Activated CD8-positive, alpha-beta memory T cell treated with anti-CD3 and anti-CD28 coated beads for 4 hours (primary cell): ENCODE measurements around the gene C19orf85.

ENCODE experiments used
- DNase-seq, 2 donors: peaks; one replicate each; pipeline ENCODE4 v3.0.0-alpha.2; 2020; ENCODE audit warnings: low read depth in 2 of 2

Gene C19orf85

DNA sequence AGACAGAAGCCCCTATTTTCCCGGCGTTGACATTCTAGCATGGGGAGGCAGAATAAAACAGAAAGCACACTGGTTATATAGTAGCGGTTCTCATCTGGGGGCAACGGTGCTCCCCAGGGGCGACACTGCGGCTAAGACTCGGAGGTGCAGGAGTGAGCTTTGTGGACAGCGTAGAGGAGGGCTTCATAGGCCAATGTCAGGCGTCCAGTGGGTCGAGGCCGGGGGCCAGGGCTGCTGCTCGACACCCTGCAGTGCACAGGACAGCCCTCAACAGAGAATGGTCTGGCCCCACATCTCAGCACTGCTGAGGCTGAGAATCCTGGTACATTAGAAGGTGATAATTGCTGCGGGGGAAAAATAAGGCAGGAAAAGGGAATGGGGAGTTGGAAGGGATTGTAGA lies 13.4 kb upstream of the C19orf85 start:
- no peak for DNase-seq

DNA sequence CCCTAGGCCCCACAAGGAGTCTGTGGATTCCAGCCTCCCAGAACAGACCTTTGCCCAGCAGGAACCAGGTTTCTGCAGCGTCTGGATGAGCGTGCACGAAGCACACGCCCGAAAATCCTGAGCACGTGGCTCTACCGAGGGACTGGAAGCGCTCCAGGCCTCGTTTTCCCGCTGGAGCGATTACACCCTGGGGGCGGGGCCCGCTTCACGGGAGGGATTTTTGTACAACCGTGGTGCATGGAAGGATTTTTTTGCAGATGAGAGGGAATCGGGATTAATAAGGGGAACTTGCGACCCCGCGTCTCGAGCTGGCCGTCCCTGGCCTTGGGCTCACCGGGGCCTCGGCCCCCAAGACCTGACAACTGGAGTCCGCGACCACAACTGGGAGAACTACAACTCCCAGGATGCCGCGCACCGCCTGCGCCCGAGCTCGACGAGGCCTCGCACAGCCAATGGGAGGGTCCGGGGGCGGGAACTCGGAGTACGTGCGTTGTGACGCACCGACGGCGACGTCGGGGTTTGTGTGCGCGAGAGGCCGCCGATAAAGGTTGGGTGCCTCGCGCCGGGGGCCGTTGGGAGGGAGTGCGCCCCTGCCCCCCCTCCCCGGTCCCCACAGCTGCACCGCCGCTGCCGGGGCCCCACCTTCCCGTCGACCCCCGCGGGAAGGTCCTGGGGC lies 11.7 kb upstream of the C19orf85 start, which contains the start of gene ZNF628:
ZNF628 (plus strand) TSS at position 518 of the 676 bp plus-strand sequence. CDS start 3,294 bp downstream, outside the sequence.
- DNase-seq, result peak; percentile 96 to 97

- DNase-seq, result no peak
Measured at GRCh38 chr19:55474269-55475265, 10.0 kb upstream of the C19orf85 start.

- no peak for DNase-seq
Measured at GRCh38 chr19:55473225-55474012, 8.9 kb upstream of the C19orf85 start.

GRCh38 chr19:55472463-55472862 lies 7.9 kb upstream of the C19orf85 start:
- no peak for DNase-seq

DNA sequence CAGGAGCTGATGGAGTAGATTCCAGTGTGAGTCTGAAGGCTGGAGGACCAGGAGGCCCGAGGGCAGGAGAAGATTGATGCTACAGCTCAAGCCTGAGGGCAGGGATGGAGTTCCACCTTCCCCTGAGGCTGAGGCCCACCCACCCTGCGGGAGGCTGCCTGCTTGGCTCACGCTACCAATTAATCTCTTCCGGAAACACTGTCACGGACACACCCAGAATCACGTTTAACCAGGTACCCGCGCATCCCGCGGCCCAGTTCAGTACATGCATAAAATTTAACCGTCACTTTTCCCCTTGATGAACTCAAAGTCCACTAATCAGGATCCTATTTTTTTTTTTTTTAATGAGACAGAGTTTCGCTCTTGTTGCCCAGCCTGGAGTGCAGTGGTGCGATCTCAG lies 6.7 kb upstream of the C19orf85 start:
- DNase-seq, result no peak

DNA sequence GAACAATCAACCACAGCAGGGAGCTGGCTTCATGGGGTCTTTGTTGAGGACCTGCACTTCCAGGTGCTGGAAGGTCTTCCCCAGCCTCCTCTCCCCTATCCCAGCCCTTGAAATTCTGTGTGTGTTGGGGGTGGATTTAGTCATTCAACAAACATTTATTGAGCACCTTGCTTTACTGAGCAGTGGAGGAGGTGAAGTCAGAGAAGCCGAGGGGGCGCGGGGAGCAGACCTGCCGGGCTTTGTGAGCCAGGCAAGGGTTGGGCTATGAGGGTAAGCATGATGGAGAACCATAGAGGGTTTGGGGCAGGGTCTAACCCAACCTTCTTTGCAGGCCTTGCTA lies 3.5 kb upstream of the C19orf85 start:
- no peak for DNase-seq

DNA sequence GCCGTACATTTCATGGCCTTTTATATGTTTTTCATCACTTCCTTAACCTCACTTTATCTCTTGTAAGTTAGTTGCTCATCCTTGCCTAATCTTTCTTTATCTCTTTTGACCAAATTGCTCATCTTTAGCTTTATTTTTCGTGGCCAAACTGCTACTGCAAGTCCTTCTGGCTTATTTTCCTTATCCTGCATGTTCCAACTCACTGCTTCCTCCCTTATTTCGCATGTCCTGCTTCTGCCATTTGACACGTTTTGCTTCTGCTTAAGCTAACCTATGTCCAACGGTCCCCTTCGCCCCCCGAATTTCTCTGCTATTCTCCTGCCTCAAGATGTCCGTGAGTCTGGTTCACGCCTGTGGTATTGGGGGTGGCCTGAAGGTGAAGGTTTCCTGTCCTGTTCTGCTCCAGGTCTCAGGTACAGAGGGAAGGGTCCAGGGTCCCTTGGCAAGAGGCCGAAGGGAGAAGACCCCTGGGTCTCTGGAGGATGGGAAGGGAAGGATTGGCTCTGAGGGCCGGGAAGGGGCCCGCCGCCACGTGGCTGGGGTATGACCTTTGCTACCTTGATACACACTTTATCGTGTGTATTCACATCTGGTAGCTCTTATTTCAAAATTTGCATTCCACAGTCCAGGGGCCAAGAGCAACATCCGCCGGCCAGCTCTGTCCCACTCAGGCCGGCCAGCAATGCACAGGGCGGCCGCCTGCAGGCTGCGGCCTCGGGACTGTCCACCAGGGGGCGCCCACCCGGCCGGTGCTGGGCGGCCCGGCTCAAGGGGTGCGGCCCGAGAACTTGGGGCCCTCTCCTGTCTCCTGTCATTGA lies 2.9 kb upstream of the C19orf85 start:
- peak in 1 of 2 donors; percentile 33 for DNase-seq

- no peak for DNase-seq
Measured at GRCh38 chr19:55466241-55466614, 1.7 kb upstream of the C19orf85 start.

DNA sequence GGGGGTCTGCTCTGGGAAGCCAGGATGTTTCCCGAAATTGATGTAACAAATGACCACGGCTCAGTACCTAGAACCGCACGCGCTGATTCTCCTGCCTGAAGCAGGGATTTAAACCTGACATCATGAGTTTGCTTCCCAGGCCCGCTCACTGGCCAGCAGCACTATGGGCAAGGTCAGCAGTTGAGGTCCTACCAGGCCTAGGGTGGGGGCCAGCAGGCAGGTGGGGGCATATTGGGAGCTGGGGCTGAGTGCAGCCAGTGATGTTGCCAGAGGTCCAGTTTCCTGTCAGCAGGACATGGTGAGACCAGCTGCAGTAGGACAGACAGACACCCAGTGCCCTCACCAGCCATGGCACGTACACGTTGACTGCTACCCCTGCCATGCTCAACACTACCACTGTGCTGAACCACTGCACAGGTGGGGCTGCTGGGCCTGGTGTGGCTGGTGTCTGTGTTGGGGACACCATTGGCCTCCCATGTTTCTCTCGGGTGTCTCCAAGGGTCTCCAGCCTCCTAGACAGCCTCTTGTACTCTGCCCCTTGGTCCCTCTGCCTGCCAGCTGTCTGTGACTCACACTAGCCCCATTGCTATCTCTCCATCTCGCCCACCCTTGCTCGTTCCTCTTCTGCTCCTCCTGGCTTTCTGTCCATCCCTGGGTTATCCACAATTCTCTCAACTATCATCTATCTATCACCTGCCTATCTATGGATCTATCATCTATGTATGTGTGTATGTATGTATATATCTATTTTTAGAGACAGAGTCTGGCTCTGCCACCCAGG lies 1.1 kb upstream of the C19orf85 start:
- no peak for DNase-seq

GRCh38 chr19:55464039-55464661 lies 401 bp downstream of the C19orf85 start:
- no peak for DNase-seq

DNA sequence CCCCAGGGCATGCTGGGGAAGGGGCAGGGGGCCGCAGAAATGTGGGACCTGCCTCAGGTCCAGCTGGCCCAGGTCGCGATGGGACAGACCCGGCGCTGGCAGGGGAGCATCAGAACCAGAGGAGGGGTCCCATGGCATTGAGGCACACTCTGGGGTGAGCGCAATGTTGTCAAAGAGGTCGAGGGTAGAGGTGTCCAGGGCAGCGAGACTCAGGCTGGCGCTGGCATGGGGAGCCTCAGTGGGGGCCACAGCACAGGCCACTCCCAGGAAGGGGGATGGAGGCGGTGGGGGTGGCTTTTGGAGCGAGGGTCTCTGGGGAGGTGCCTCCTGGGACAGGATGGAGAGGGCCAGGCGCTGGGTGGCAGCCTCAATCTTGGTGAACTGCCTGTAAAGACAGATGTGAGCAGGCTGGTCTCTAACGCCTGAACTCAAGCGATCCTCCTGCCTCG lies 944 bp downstream of the C19orf85 start:
- no peak for DNase-seq

DNA sequence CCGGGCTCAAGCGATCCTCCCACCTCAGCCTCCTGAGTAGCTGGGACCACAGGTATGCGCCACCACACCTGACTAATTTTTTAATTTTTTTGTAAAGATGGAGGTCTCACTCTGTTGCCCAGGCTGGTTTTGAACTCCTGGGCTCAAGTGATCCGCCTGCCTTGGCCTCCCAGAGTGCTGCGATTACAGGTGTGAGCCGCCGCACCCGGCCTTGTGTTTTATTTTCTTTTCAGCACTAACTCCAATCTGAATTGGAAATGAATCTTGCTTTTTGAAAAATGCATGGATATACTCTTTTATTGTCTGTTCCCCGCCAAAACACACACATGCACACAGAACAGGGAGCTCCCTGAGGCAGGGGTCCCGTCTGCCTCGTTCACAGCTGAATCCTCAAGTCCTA lies 1.8 kb downstream of the C19orf85 start:
- DNase-seq, result no peak

DNA sequence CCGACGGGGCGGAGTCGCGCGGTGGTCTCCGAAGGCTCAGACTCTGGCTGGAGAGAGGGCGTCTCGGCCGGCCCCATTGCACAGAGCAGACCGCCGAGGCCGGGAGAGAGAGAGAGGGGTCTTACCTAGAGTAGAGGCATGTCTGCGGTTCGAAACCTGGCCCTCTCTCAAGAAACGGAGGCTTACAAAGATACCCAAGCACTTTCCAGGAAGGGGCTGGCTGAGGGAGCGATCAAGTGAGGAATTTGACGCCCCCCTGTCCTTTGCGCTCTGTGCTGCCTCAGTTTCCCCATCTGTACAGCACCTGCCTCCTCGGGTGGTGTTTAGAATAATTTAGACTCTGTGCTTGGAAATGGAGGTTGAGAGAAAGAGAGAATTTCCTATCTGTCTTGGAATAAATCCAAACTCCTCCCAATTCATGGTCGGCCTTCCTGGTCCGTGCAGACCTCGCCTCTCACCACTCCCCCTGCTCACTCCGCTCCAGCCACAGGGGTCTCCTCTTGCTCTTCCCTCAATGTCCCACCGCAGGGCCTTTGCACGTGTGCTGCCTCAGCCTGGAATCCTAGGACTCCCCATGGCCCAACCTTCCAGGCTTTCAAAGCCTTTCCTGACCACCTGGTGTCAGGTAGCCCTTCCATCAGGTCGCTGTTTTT lies 2.5 kb downstream of the C19orf85 start:
- no peak for DNase-seq

DNA sequence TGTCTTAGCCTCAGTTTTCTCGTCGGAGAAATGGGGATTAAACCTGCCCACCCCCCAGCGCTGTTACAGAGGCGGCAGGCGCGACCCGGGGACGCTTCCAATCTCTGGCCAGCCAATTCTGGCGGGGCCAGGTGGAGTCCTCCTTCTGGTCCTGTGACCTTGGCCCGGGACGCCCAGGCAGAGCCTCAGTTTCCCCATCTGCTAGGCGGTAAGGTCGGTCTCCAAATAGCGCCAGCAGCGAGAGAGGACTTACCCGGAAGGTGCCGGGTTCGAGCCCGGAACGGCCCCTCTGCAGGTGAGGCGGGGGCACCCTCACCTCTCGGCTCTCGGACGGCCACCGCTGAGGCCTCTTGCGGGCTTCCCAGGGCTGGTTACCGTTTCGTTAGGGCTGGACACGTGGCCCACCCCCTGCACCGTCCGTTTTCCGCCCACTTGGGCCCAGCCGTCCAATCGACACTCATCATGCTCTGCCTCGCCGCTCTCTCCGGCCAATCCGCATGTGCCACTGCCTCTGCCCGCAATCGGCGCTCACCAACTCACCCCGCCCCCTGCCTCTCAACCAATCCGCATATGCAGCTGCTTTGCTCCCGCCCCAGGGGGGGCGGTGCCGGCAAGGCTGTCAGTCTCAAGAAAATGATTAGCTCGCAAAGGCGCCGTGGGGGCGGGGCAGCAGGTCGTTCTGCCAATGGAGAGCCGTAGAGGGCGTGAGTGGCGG lies 3.1 kb downstream of the C19orf85 start, which contains the start of gene ISOC2:
ISOC2 (minus strand) TSS at position 384 of the 715 bp plus-strand sequence. CDS start 5,156 bp downstream, outside the sequence.
- peak; percentile 100 for DNase-seq

DNA sequence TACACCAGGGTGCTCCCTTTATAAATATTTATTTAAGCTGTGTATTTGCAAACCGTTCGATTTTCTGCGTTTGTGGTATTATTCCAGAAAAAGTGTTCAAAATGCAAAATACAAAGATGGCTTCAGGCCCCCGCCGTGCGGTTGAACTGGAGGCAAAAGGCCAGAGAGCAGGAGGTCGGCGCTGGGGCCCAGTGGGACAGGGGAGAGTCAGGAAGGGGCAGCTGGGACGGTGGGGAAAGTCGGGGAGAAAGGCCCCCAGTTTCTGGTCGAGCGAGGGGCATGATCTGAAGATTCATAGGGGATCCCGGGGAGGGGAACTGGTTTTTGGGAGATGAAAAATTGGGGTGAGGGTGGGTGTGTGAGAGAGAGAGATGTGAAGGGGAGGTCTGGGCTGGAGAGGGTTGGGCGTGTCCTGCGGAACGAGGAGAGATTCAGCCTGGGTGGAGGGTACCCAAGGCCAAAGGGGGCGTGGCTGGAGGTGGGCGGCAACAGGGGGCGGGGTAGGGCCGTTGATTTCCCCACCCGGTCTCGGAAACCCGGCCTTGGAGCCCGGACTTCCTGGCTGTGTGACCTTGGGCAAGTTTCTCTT lies 3.8 kb downstream of the C19orf85 start:
- no peak for DNase-seq

- no peak for DNase-seq
Measured at GRCh38 chr19:55459950-55460657, 4.4 kb downstream of the C19orf85 start.

DNA sequence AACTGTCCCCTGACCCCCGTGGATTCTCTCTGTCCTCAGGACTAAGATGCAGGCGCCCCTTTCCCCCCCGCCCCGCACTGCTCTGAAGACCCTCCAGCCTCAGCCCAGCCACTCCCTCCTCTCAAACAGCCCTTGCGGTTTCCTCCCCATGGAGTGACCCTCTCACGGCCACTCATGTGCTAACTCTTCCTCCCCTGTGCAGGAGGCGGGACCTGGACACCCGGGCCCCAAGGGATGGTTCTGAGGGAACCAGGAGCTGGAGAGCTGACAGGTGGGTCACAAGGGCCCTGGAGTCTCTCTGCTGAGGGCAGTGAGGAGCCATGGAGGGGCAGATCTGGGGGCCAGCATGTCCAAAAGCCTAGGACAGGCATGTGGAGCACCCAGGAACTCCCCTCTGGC lies 5.0 kb downstream of the C19orf85 start:
- DNase-seq, result no peak
